Measurements from ENCODE around the gene HECA. TPM values are rescaled to one million over a fixed set of nuclear protein-coding genes. Genes with fewer than 3 reads are reported as not detected.
"Not testable (repeated sequence)": the region's sequence is repeated elsewhere in the genome, so short reads cannot be mapped to it uniquely, and the experiment has no call there.

HECA gene
- total RNA-seq, 3 donors from 2014 or later: 54.4 to 65.7 (median 57.5) TPM

GRCh38 chr6:139126255-139126654, 8.6 kb upstream of the HECA start:
- peaks cover 56% of the 10 kb centered on the region for H3K4me1 Mint-ChIP-seq (ENCODE audit: low read depth)
- no peaks in the 10 kb centered on the region for H3K36me3 Mint-ChIP-seq (ENCODE audit: insufficient read depth)
- DNase-seq: peak; percentile 20
- no peak overlapping the region for H3K4me3 Mint-ChIP-seq
- no peaks in the 10 kb centered on the region for H3K9me3 Mint-ChIP-seq
- ATAC-seq: peak; percentile 38 to 65
- no peaks in the 10 kb centered on the region for H3K27me3 Mint-ChIP-seq (ENCODE audit: low read depth)

GRCh38 chr6:139126931-139127330, 7.9 kb upstream of the HECA start:
- Mint-ChIP-seq H3K27me3 (ENCODE audit: low read depth) (no peaks in the 10 kb centered on the region), H3K9me3 (no peaks in the 10 kb centered on the region), H3K4me1 (ENCODE audit: low read depth) (peaks cover 62% of the 10 kb centered on the region), H3K36me3 (ENCODE audit: insufficient read depth) (no peaks in the 10 kb centered on the region), H3K4me3 (no peak overlapping the region)
- DNase-seq (no peak), ATAC-seq (no peak)

GRCh38 chr6:139129284-139129683, 5.6 kb upstream of the HECA start:
- Mint-ChIP-seq H3K4me1 (ENCODE audit: low read depth) (peaks cover 81% of the 10 kb centered on the region), H3K4me3 (no peak overlapping the region), H3K27me3 (ENCODE audit: low read depth) (no peaks in the 10 kb centered on the region), H3K36me3 (ENCODE audit: insufficient read depth) (no peaks in the 10 kb centered on the region), H3K9me3 (no peaks in the 10 kb centered on the region)
- DNase-seq (no peak), ATAC-seq (no peak)

- no peak for DNase-seq
- H3K4me1 Mint-ChIP-seq (ENCODE audit: low read depth): peaks cover 65% of the 10 kb centered on the region
Measured at GRCh38 chr6:139131736-139132280, 3.1 kb upstream of the HECA start.

GRCh38 chr6:139133262-139134063, 1.4 kb upstream of the HECA start:
- Mint-ChIP-seq H3K36me3 (ENCODE audit: insufficient read depth) (peaks cover 18% of the 10 kb centered on the region), H3K27me3 (ENCODE audit: low read depth) (no peaks in the 10 kb centered on the region), H3K9me3 (no peaks in the 10 kb centered on the region), H3K4me1 (ENCODE audit: low read depth) (peaks cover 61% of the 10 kb centered on the region), H3K4me3 (peak overlapping the region; percentile 63)
- ATAC-seq (no peak), DNase-seq (no peak)

More at GRCh38 chr6:139131736-139132280, 3.1 kb upstream of the HECA start:
- H3K9me3 Mint-ChIP-seq: no peaks in the 10 kb centered on the region
- ATAC-seq: no peak
- peak overlapping the region; percentile 55 for H3K4me3 Mint-ChIP-seq
- H3K27me3 Mint-ChIP-seq (ENCODE audit: low read depth): no peaks in the 10 kb centered on the region
- H3K36me3 Mint-ChIP-seq (ENCODE audit: insufficient read depth): peaks cover 4% of the 10 kb centered on the region

- peak overlapping the region; percentile 63 for H3K4me3 Mint-ChIP-seq
- no peak for DNase-seq
Measured at GRCh38 chr6:139134064-139134395, 850 bp upstream of the HECA start.

GRCh38 chr6:139135578-139136545, 982 bp downstream of the HECA start:
- ATAC-seq (peak; percentile 25 to 26), DNase-seq (peak; percentile 44)
- Mint-ChIP-seq H3K36me3 (ENCODE audit: insufficient read depth) (peaks cover 19% of the 10 kb centered on the region), H3K9me3 (no peaks in the 10 kb centered on the region), H3K4me1 (ENCODE audit: low read depth) (peaks cover 71% of the 10 kb centered on the region), H3K4me3 (peak overlapping the region; percentile 87), H3K27me3 (ENCODE audit: low read depth) (no peaks in the 10 kb centered on the region)

More at GRCh38 chr6:139134064-139134395, 850 bp upstream of the HECA start:
- H3K36me3 Mint-ChIP-seq (ENCODE audit: insufficient read depth): peaks cover 18% of the 10 kb centered on the region
- no peak for ATAC-seq
- no peaks in the 10 kb centered on the region for H3K9me3 Mint-ChIP-seq
- H3K4me1 Mint-ChIP-seq (ENCODE audit: low read depth): peaks cover 63% of the 10 kb centered on the region
- no peaks in the 10 kb centered on the region for H3K27me3 Mint-ChIP-seq (ENCODE audit: low read depth)

GRCh38 chr6:139137706-139138105, 2.8 kb downstream of the HECA start:
- H3K4me1 Mint-ChIP-seq (ENCODE audit: low read depth): peaks cover 64% of the 10 kb centered on the region
- no peak for ATAC-seq
- H3K27me3 Mint-ChIP-seq (ENCODE audit: low read depth): no peaks in the 10 kb centered on the region
- H3K9me3 Mint-ChIP-seq: no peaks in the 10 kb centered on the region
- peak overlapping the region; percentile 87 for H3K4me3 Mint-ChIP-seq
- DNase-seq: no peak
- peaks cover 24% of the 10 kb centered on the region for H3K36me3 Mint-ChIP-seq (ENCODE audit: insufficient read depth)

GRCh38 chr6:139140854-139141253, 6.0 kb downstream of the HECA start:
- peaks cover 79% of the 10 kb centered on the region for H3K4me1 Mint-ChIP-seq (ENCODE audit: low read depth)
- DNase-seq; H3K9me3 Mint-ChIP-seq; H3K27me3 Mint-ChIP-seq (ENCODE audit: low read depth); ATAC-seq: not testable (repeated sequence)
- peak overlapping the region; percentile 87 for H3K4me3 Mint-ChIP-seq
- H3K36me3 Mint-ChIP-seq (ENCODE audit: insufficient read depth): peaks cover 34% of the 10 kb centered on the region

GRCh38 chr6:139142262-139142661, 7.4 kb downstream of the HECA start:
- peaks cover 25% of the 10 kb centered on the region for H3K36me3 Mint-ChIP-seq (ENCODE audit: insufficient read depth)
- no peaks in the 10 kb centered on the region for H3K9me3 Mint-ChIP-seq
- no peak for ATAC-seq
- DNase-seq: no peak
- no peak overlapping the region for H3K4me3 Mint-ChIP-seq
- H3K27me3 Mint-ChIP-seq (ENCODE audit: low read depth): no peaks in the 10 kb centered on the region
- H3K4me1 Mint-ChIP-seq (ENCODE audit: low read depth): peaks cover 86% of the 10 kb centered on the region

GRCh38 chr6:139143111-139143510, 8.2 kb downstream of the HECA start:
- no peak for DNase-seq
- no peaks in the 10 kb centered on the region for H3K27me3 Mint-ChIP-seq (ENCODE audit: low read depth)
- H3K4me1 Mint-ChIP-seq (ENCODE audit: low read depth): peaks cover 87% of the 10 kb centered on the region
- peak overlapping the region; percentile 66 for H3K4me3 Mint-ChIP-seq
- no peak for ATAC-seq
- no peaks in the 10 kb centered on the region for H3K9me3 Mint-ChIP-seq
- peaks cover 17% of the 10 kb centered on the region for H3K36me3 Mint-ChIP-seq (ENCODE audit: insufficient read depth)

GRCh38 chr6:139144490-139145085, 9.7 kb downstream of the HECA start:
- peak overlapping the region; percentile 66 for H3K4me3 Mint-ChIP-seq
- peaks cover 16% of the 10 kb centered on the region for H3K36me3 Mint-ChIP-seq (ENCODE audit: insufficient read depth)
- peaks cover 91% of the 10 kb centered on the region for H3K4me1 Mint-ChIP-seq (ENCODE audit: low read depth)
- DNase-seq (no peak), ATAC-seq (peak; percentile 34 to 47)
- H3K27me3 Mint-ChIP-seq (ENCODE audit: low read depth): no peaks in the 10 kb centered on the region
- H3K9me3 Mint-ChIP-seq: no peaks in the 10 kb centered on the region

- Mint-ChIP-seq H3K36me3 (ENCODE audit: insufficient read depth) (peaks cover 18% of the 10 kb centered on the region), H3K9me3 (no peaks in the 10 kb centered on the region), H3K27me3 (ENCODE audit: low read depth) (no peaks in the 10 kb centered on the region), H3K4me3 (peak overlapping the region; percentile 66), H3K4me1 (ENCODE audit: low read depth) (peaks cover 90% of the 10 kb centered on the region)
- DNase-seq (no peak), ATAC-seq (peak; percentile 25 to 42)
Measured at GRCh38 chr6:139145661-139146060, 10.8 kb downstream of the HECA start.

- Mint-ChIP-seq H3K4me1 (ENCODE audit: low read depth) (peaks cover 94% of the 10 kb centered on the region), H3K4me3 (peak overlapping the region; percentile 66), H3K27me3 (ENCODE audit: low read depth) (no peaks in the 10 kb centered on the region), H3K9me3 (no peaks in the 10 kb centered on the region), H3K36me3 (ENCODE audit: insufficient read depth) (peaks cover 18% of the 10 kb centered on the region)
- ATAC-seq (peak; percentile 75 to 76), DNase-seq (no peak)
Measured at GRCh38 chr6:139146317-139146726, 11.4 kb downstream of the HECA start.
